GM19395 (cell line): Measurements from ENCODE around the gene ATP8A1.
A peak's percentile ranks its signal among the peaks of the same experiment; 100 is the strongest.
"Not testable (repeated sequence)": the region's sequence is repeated elsewhere in the genome, so short reads cannot be mapped to it uniquely, and the experiment has no call there.

Experiments used
- ATAC-seq: cut with Tn5 transposase; IDR thresholded peaks from one replicate; pipeline ENCODE4 v1.9.1; 2021; ENCODE audit warnings: mild to moderate bottlenecking, moderate library complexity; ENCODE audit not compliant: unreplicated experiment

The ATP8A1 gene

DNA sequence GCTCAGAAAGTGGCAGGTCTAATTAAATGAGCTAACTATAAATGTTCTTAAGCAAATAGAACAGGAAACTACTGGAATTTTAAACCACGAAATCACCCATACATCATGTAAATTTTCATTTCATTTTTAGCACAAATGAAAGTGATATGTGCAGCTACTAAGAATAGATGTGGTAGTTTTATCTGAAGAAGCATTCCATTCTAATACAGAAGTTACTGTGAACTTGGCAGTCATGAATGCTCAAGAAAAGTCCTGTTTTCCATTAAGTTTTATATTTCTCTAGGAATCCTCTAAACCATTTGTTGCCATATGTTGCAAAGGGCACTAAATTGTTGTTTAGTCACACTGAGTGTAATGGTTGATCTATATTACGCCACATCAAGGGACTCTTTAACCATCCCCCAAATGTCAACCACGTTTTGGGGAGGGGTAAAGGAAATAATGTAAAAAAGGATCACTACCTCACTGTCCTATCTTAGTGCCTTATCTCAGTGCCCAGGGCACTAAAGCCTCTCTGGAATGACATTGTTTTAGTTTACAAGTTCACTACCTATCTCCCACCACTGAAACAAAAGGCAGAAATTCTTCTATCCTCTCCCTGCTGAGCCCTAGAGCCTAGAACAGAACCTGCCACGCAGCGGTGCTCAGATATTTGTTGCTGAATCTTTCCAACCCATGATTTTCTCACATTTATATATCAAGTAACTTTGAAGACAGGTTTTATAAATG, 141.6 kb downstream of the ATP8A1 start:
- ATAC-seq, result no peak

DNA sequence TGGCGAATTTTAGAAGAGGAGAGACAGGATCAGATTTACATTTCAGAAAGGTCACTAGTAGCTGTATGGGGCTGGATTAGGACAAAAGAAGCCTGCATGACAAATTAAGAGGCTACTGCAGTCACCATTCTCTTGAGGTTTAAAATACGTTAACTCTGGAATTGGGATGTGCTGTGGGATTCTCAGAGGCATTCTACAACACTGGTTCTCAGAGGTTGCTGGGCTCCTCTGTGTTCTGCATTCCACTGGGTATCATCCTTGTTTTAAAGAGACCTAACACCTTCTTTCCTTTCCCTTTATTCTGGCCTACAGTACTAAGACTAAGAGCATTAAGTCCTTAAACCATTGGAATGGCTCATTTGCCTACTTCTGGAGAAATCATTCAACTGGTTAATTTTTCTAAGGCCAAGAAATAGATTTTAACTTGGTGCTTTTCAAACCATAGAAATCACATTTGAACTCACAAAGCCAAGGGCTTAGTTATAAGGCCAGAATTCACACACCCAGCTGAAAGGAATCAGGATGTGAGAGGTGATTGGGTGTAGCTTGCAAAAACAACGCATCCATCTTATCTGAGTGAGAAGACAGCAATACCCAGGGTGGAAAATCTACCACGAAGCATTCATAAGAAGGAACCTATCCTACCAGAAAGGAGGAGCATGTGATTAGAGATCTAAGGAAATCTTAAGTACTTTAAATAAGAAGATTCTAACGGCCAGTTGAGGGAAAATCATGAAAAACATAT, 143.0 kb downstream of the ATP8A1 start:
- ATAC-seq, result no peak

DNA sequence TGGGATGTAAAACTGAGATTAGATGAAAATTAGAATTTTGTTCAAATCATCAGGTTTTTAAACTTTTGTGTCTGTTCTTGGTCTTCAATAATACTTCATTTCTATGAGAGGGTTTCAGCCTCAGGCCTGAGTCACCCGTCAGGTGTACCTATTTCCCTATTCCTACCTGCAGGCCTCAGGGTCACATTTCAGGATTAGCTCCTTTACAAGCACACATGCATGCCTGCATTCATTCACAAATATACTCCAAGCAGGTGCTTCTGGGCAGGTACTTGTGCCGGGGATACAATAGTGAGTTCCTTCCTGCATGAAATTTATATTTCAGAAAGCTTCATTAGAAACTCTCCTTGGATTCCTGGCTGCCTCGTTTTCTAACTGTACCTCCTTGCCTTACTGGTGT, 144.7 kb downstream of the ATP8A1 start:
- ATAC-seq, result no peak

DNA sequence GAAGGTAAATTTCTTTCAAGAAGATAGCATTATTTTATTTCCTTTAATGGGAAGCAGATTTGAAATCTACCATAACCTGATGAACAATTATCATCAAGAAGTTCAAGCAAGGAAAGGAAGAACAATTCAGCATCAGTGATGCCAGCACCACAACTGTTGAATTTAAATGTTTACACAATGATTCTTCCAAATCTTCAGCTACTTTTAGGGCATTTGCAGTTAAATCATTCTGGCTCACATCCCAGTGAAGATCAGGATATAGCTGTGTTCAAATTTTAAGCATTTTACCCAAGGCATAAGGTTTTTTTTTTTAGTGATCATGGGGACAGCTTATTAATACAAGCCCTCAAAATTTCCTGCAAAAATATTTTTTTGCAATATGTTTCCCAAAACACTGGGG, 146.7 kb downstream of the ATP8A1 start:
- no peak for ATAC-seq

DNA sequence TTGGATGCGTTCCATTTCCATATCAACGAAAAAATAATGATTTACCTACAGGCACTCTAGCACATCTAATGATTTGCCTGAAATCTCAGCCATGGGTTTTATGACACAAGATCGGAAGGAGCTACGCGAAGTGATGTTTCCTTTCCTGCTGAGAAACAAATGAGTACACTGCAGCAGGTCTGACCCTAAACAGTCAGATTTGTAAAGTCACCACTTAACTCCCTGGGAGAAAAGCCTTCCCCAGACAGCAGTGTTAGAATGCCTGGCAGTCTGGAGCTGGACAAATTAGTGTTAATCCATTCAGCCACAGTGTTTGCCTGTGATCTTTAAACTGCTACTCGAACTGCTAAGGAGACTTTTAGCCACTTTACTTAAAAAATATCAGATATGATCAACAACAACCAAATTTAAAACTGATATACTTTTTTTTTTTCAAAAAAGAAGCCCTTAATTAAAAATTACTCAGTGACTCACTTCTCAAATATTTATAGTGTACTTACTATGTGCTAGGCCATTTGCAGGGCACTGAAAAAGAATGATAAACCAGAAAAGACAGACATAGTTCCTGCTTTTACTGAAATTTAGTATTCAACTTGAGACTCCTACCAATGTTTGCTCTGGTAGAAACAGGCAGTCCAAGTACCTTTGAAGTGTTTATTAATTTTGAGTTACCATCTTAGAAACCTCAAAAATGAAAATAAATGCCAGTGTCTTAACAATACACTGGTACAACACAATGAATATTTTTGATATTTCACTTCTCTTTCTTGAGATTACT, 155.1 kb downstream of the ATP8A1 start:
- ATAC-seq, result no peak

DNA sequence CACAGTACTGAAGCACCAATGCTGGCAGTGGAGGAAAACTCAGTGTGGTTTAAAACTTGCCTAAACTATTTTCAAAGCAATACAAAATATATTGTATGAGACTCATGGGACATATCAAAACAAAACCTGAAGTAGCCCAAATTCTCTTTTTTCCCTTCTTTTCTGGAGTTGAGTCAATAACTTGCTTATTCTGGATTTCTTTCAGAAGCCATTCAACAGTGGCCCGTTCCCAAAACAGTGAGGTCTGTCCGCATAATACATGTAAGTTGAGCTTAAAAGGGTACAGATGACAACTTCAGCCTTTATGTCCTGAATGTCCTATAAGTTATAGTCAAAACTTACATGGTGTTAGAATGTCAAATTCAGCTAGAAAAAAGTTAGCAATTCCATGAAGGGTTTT, 158.9 kb downstream of the ATP8A1 start:
- no peak for ATAC-seq

- no peak for ATAC-seq
Measured at GRCh38 chr4:42497142-42497910, 159.6 kb downstream of the ATP8A1 start.

DNA sequence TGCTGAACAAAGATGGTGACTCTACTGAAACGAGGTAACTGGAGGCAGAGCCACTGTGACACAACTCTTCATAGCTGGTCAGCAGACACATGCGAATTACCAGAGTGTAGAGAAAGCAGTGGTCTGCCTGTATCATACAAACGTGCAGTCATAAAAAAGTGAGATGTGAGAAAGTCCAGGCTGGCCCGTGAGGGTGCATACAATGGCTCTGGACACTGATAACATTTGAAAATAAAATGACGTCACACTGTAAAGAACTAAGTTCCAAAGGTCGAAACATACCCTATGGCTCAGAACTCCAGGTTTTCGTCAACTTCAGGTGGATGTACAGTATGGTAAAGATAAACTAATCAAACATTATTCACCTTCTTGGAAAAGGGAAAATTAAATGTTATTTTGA, 163.9 kb downstream of the ATP8A1 start:
- ATAC-seq, result no peak

DNA sequence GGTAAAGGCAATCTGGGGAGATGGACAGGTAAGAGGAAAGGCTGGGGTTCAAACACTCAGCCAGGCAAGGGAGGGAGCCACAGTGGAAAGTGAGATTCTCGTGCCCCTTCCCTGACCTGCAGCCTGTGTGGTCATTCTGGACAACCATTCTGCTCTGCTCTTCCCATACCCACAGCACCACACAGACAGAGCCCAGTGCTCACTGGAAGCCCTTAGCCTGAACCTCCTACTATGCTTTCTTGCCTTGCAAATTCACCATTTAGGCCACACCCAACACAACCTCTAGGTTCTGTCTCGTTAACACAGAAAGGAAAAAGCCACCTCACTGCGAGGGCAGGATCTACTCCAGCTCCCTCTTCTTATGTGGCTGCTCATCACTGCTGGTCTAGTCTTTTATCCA, 166.9 kb downstream of the ATP8A1 start:
- ATAC-seq, result peak; percentile 15

DNA sequence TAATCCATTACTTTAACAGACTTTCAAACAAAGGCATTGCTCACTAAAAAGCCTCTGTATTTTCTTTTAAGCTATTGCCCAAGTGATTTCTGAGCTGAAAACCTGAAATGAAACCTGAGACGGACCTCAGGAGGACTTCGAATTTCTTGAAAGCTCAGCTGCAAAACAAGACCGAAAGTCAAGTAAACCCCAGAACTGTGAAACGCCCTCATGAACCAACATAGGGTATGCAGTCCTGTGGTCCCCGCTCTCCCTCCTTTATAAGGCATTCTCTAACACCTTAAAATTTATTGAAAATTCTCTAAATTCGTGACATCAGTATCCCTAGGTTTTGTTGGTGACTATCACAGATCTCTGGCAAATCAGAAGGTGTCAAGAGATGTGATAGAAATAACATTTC, 167.8 kb downstream of the ATP8A1 start:
- peak; percentile 84 for ATAC-seq

DNA sequence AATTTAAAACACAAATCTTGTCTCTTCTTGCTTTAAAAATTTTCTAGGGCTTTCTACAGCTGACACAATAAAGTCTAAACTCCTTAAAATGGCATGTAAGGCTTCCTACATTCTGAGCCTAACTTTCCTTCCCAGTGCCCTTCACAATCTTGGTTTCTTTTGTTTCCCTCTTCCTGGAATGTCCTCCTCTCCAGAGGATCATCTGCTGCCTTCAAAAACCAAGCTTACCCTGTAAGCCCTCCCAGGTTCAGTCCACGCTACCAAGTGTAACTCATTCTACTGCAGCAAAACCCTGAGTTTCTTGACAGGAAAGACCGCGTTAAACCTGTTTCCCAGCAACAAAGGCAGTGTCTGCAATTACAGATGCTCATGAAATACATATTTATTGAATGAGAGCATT, 168.4 kb downstream of the ATP8A1 start:
- ATAC-seq, result no peak

DNA sequence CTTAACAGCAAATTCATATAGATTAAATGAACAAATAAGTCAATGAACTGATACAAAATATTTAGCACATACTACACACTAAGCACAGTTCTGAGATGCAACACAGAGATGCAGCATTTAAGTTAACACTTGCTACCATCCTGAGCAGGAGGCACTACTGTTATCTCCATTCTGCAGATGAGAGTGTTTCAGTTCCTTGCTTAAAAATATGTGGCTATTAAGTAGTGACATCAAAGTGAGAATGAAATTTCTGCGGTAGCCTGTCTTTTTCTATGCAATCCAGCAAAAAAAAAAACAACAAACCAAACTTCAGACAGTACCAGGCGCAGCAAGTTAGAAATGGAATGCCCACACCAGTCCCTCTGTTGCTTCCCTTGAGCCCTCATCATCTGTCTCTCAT, 168.8 kb downstream of the ATP8A1 start:
- peak; percentile 88 for ATAC-seq

DNA sequence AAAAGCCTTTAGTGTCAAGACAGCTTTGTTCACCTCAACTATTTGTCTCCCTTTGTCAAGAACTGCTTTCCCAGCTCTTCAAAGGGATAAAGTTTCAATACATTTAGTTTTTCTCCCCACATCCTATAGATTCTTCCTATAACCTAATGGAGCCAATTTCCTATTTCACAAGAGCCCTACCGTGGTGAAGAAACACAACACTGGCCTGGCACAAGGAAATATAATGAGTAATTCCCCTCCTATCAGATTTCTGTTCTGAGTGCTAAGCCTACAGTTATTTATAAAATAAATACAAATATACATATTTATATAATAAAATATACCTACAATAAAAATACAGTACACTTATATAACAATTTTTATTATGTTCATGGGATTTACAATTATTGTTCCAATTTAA, 169.7 kb downstream of the ATP8A1 start:
- ATAC-seq, result no peak

DNA sequence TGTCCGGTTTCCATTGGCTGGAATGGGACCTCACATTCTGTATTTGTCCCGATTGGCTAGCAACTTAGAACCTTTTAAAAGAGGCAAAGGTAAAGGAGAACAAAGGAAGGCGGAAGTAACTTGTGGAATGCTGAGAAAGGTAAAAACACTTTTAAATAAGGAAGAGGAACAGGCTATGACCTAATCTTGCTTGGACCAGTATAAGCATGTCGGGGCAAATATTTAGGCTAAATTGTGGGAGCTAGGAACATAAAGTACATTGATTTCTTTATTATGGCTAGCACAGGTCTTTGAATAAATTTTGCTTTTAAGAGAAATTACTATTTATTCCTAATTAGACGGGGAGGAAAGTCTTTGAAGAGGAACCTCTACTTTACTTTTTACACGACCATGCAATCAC, 170.7 kb downstream of the ATP8A1 start:
- ATAC-seq, result not testable (repeated sequence)

GRCh38 chr4:42484630-42485029, 172.3 kb downstream of the ATP8A1 start:
- ATAC-seq, result no peak

- no peak for ATAC-seq
Measured at GRCh38 chr4:42483426-42484379, 173.2 kb downstream of the ATP8A1 start.

DNA sequence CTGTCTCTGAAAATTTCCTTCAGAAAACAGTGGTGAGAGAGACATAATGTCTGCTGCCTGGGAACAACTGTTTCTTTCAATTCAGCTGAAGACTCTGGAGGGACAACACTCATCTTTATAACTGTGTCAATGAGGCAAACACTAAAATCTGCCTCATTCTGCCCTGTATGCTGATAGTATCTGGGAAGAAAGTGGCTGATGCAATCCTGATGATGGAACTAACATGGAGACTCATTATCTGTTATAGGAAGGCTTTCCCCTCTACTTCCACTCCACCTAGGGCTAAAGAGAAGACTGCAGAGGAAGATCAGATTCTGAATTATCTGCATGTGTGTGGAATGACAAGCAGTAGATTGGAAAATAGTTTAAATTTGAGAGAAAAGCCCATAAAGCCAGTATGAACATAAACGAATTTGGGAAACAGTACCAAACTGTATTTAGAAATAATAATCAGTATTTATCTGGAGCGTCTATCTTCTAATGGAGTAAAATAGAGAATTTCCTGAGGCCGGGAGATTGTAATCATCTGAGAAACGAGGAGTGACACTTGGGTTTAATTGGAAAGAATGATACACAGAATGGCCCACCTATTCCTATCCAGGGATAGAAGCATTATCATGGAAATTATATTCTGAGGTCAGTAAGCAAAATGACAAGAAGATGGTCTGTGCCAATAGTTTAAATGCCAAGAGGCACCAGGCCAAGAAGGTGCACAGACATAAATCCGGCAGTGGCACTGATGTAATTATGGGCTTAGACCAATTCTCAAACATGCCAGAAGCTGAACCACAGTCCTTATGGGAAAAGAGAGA, 174.2 kb downstream of the ATP8A1 start:
- no peak for ATAC-seq

GRCh38 chr4:42480717-42481116, 176.2 kb downstream of the ATP8A1 start:
- no peak for ATAC-seq

- no peak for ATAC-seq
Measured at GRCh38 chr4:42480281-42480680, 176.6 kb downstream of the ATP8A1 start.
